ENCODE data around the gene HBQ1. TPM values are rescaled to one million over a fixed set of nuclear protein-coding genes. Genes with fewer than 3 reads are reported as not detected.

HBQ1 gene
- total RNA-seq, 4 donors from 2014 or later: not detected

DNA sequence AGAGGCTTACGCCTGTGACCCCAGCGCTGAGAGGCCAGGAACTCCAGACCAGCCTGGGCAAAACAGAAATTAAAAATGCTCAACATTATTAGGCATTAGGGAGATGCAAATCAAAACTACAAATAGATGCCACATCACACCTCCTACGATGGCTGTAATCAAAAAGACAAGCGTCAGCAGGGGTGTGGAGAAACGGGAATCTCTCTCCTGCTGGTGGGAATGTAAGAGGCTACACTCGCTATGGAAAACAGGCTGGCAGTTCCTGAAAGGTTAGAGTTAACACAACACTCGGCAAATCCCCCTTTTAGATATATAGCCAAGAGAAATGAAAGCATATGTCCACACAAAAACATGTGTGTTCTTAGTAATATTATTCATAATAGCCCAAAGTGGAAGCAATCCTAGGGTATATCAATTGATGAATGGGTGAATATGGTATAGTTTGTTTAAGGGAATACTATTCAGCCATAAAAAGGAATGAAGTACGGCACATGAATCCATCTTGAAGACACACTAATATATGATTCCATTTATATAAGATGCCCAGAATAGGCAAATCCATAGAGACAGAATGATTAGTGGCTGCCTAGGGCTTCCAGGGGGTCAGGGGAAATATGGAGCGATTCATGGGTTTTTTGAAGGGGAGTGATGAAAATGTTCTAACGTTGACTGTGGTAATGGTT lies 39.9 kb upstream of the HBQ1 start:
- TF ChIP-seq, protein P1, sequence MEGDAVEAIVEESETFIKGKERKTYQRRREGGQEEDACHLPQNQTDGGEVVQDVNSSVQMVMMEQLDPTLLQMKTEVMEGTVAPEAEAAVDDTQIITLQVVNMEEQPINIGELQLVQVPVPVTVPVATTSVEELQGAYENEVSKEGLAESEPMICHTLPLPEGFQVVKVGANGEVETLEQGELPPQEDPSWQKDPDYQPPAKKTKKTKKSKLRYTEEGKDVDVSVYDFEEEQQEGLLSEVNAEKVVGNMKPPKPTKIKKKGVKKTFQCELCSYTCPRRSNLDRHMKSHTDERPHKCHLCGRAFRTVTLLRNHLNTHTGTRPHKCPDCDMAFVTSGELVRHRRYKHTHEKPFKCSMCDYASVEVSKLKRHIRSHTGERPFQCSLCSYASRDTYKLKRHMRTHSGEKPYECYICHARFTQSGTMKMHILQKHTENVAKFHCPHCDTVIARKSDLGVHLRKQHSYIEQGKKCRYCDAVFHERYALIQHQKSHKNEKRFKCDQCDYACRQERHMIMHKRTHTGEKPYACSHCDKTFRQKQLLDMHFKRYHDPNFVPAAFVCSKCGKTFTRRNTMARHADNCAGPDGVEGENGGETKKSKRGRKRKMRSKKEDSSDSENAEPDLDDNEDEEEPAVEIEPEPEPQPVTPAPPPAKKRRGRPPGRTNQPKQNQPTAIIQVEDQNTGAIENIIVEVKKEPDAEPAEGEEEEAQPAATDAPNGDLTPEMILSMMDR (IDR thresholded peaks at IDR 0.05): no peak
- TF ChIP-seq POLR2A (IDR thresholded peaks at IDR 0.05): no peak
- no peak for TF ChIP-seq EP300 (IDR thresholded peaks at IDR 0.05)
- no peak for TF ChIP-seq POLR2AphosphoS5 (IDR thresholded peaks at IDR 0.05)
- WGBS: 62% methylated on average over 10 of the region's 10 CpGs
- Histone ChIP-seq H3K27me3 (peaks cover 5% of the 10 kb centered on the region), H3K27ac (no peak overlapping the region), H3K9me3 (no peaks in the 10 kb centered on the region), H3K4me3 (no peak overlapping the region), H3K36me3 (no peaks in the 10 kb centered on the region), H3K4me1 (peaks cover 12% of the 10 kb centered on the region)
- DNase-seq (ENCODE audit: low spot score in 2 of 2): no peak

DNA sequence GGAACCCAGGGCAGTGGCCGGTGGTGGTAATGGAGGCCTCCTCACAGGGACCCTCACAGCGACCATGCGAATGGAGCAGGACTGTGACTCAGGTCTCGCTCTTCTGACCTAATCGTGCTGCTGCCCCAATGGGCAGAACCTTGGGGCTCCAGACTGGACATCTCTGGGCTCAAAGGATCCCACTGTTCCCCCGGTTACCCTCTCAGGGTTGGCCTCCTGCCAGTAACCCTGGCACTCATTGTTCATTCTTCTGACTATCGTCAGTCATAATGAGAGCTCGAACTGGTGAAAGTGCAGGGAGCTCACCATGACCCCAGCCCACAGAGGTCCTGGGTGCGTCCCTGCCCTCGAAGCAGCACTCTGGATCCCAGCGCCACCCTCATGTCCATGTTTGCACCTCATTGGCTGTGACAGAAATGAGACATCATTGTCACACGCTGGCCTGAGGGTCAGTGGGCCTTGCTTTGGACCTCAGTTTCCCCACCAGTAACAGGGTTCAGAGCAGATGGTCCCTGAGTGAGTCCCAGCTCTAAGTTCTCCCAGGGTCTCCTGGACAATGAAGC lies 37.8 kb upstream of the HBQ1 start:
- H3K27me3 ChIP-seq: peaks cover 5% of the 10 kb centered on the region
- 74% methylated on average over 4 of the region's 12 CpGs for WGBS
- TF ChIP-seq POLR2A (IDR thresholded peaks at IDR 0.05) (no peak), POLR2AphosphoS5 (IDR thresholded peaks at IDR 0.05) (no peak), EP300 (IDR thresholded peaks at IDR 0.05) (no peak)
- TF ChIP-seq, protein P1 (IDR thresholded peaks at IDR 0.05): no peak
- no peak overlapping the region for H3K4me3 ChIP-seq
- no peak for DNase-seq (ENCODE audit: low spot score in 2 of 2)
- no peaks in the 10 kb centered on the region for H3K36me3 ChIP-seq
- H3K27ac ChIP-seq: no peak overlapping the region
- H3K4me1 ChIP-seq: peaks cover 8% of the 10 kb centered on the region
- no peaks in the 10 kb centered on the region for H3K9me3 ChIP-seq

DNA sequence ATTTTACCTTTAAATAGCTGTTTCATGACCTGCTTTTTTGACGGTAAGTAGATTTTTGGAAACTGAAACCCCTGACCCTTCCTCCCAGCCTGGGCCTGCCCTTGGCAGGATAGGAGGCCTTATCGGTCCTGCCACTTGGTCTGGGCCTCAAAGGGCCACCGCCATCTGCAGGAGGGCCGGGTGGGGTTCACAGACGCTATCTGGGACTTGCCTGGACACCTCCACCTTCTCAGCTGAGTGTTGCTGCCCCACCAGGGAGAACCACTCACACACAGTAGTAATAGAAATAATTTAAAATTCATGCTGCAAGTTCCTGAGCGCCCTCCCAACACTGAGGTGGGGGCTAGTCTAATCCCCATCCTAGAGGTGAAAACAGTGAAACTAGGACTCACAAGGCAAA lies 37.2 kb upstream of the HBQ1 start:
- H3K27ac ChIP-seq: no peak overlapping the region
- no peaks in the 10 kb centered on the region for H3K36me3 ChIP-seq
- WGBS: 66% methylated on average over 5 of the region's 6 CpGs
- DNase-seq (ENCODE audit: low spot score in 2 of 2): no peak
- no peak overlapping the region for H3K4me3 ChIP-seq
- no peaks in the 10 kb centered on the region for H3K9me3 ChIP-seq
- TF ChIP-seq, protein P1 (IDR thresholded peaks at IDR 0.05): no peak
- TF ChIP-seq POLR2A (IDR thresholded peaks at IDR 0.05) (no peak), POLR2AphosphoS5 (IDR thresholded peaks at IDR 0.05) (no peak), EP300 (IDR thresholded peaks at IDR 0.05) (no peak)
- peaks cover 5% of the 10 kb centered on the region for H3K27me3 ChIP-seq
- H3K4me1 ChIP-seq: peaks cover 5% of the 10 kb centered on the region

DNA sequence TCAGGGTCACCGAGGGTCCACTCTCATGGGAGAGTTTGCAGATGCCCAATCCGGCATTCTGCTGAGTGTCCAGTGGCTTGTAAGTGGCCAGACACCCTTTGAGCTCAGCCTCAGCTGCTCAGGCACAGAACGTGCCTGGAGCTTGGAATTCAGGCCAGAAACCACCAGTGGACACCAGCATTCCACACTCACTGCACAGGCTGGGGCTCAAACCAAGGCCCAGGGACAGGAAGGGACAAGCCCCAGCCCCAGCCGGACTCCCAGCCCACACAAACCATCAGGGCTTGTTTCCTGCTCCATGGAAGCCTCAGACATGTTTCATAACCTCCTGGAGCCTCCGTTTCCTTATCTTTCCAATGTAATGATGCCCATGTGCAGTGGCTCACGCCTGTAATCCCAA lies 36.8 kb upstream of the HBQ1 start:
- no peak for DNase-seq (ENCODE audit: low spot score in 2 of 2)
- Histone ChIP-seq H3K36me3 (no peaks in the 10 kb centered on the region), H3K4me3 (no peak overlapping the region), H3K4me1 (peaks cover 5% of the 10 kb centered on the region), H3K27me3 (peaks cover 5% of the 10 kb centered on the region), H3K9me3 (no peaks in the 10 kb centered on the region), H3K27ac (no peak overlapping the region)
- WGBS: 77% methylated on average over 5 of the region's 6 CpGs
- TF ChIP-seq POLR2AphosphoS5 (IDR thresholded peaks at IDR 0.05) (no peak), POLR2A (IDR thresholded peaks at IDR 0.05) (no peak), EP300 (IDR thresholded peaks at IDR 0.05) (no peak)
- TF ChIP-seq, protein P1 (IDR thresholded peaks at IDR 0.05): no peak

DNA sequence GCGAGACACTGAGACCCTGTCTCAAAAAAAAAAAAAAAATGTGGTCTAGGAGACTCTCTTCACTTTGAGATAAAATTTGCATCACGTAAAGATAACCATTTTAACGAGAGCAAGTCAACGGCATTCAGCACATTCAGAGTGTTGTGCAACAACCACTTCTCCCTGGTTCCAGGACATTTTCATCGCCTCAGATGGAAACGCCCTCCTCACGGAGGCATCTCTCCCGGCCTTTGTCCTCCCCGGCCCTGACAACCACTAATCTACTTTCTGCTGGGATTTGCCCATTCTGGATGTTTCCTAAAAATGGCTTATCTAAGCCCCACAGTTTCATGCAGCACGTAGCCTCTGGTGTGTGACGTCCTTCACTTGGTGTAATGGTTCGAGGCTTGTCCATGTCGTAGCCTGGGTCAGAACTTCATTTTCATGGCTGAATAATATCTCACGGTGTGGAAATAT lies 35.4 kb upstream of the HBQ1 start:
- Histone ChIP-seq H3K27me3 (peaks cover 5% of the 10 kb centered on the region), H3K27ac (no peak overlapping the region), H3K36me3 (no peaks in the 10 kb centered on the region), H3K9me3 (no peaks in the 10 kb centered on the region), H3K4me1 (no peaks in the 10 kb centered on the region), H3K4me3 (no peak overlapping the region)
- no peak for DNase-seq (ENCODE audit: low spot score in 2 of 2)
- 82% methylated on average over 14 of the region's 14 CpGs for WGBS
- TF ChIP-seq POLR2A (IDR thresholded peaks at IDR 0.05) (no peak), POLR2AphosphoS5 (IDR thresholded peaks at IDR 0.05) (no peak), EP300 (IDR thresholded peaks at IDR 0.05) (no peak)
- TF ChIP-seq, protein P1 (IDR thresholded peaks at IDR 0.05): no peak

Data from suprapubic skin (tissue), 4 donors.